GM18868 (cell line): Measurements from ENCODE around the gene FSD1.
"Not testable (repeated sequence)": the region's sequence is repeated elsewhere in the genome, so short reads cannot be mapped to it uniquely, and the experiment has no call there.

Source experiments
- ATAC-seq: cut with Tn5 transposase; IDR thresholded peaks from one replicate; pipeline ENCODE4 v1.9.1; 2021; ENCODE audit warnings: mild to moderate bottlenecking, moderate library complexity; ENCODE audit not compliant: unreplicated experiment

Gene FSD1

GRCh38 chr19:4284176-4284958, 20.0 kb upstream of the FSD1 start:
- no peak for ATAC-seq

GRCh38 chr19:4284974-4285373, 19.4 kb upstream of the FSD1 start:
- no peak for ATAC-seq

- not testable (repeated sequence) for ATAC-seq
Measured at GRCh38 chr19:4286141-4286540, 18.3 kb upstream of the FSD1 start.

- ATAC-seq, result no peak
Measured at GRCh38 chr19:4288091-4288777, 16.2 kb upstream of the FSD1 start.

GRCh38 chr19:4291184-4291732, 13.1 kb upstream of the FSD1 start:
- ATAC-seq, result no peak

- ATAC-seq, result no peak
Measured at GRCh38 chr19:4292515-4292914, 11.9 kb upstream of the FSD1 start.

- ATAC-seq, result no peak
Measured at GRCh38 chr19:4294389-4294788, 10.0 kb upstream of the FSD1 start.

GRCh38 chr19:4295972-4296771, 8.2 kb upstream of the FSD1 start:
- ATAC-seq, result no peak

- ATAC-seq, result no peak
Measured at GRCh38 chr19:4297901-4298809, 6.2 kb upstream of the FSD1 start.

GRCh38 chr19:4298810-4299550, 5.4 kb upstream of the FSD1 start:
- ATAC-seq, result no peak

- no peak for ATAC-seq
Measured at GRCh38 chr19:4300589-4300988, 3.8 kb upstream of the FSD1 start.

GRCh38 chr19:4301590-4302242, 2.7 kb upstream of the FSD1 start:
- no peak for ATAC-seq

GRCh38 chr19:4302243-4302640, 2.2 kb upstream of the FSD1 start, which contains the start of gene TMIGD2:
TMIGD2 (minus strand) TSS chr19:4302389; CDS start chr19:4302385, 4 bp downstream.
- ATAC-seq, result no peak

GRCh38 chr19:4303819-4304537, 420 bp upstream of the FSD1 start:
- ATAC-seq, result no peak

GRCh38 chr19:4305257-4305612, 837 bp downstream of the FSD1 start:
- no peak for ATAC-seq

GRCh38 chr19:4305659-4306058, 1.3 kb downstream of the FSD1 start:
- no peak for ATAC-seq

- no peak for ATAC-seq
Measured at GRCh38 chr19:4310247-4311121, 6.1 kb downstream of the FSD1 start.
